Measurements from ENCODE around the gene ZNRF1. TPM values are rescaled to one million over a fixed set of nuclear protein-coding genes. Genes with fewer than 3 reads are reported as not detected.

The ZNRF1 gene
- total and polyA plus RNA-seq, 2 of the 4 experiments (the other 2 are of a cell fraction), result 8.2 to 20.7 TPM

GRCh38 chr16:75121949-75122568 lies 123.2 kb downstream of the ZNRF1 start:
- peaks cover 4% of the 10 kb centered on the region for H3K9me3 ChIP-seq (ENCODE audit: control insufficient read depth, insufficient read depth, low read length)
- no peak overlapping the region for H2AFZ ChIP-seq (replicated peaks; ENCODE audit: low read length, poor library complexity)
- no peak overlapping the region for H3K4me2 ChIP-seq (ENCODE audit: low read depth, low read length)
- H3K27ac ChIP-seq (ENCODE audit: insufficient read depth, low read length), result no peak overlapping the region
- no peak overlapping the region for H3K56ac ChIP-seq (ENCODE audit: extremely low read depth, insufficient read depth, low read length)
- H4K91ac ChIP-seq (ENCODE audit: insufficient read depth, low read depth, low read length), result no peak overlapping the region
- no peak overlapping the region for H3K18ac ChIP-seq (ENCODE audit: low read depth, low read length)
- no peaks in the 10 kb centered on the region for H3K36me3 ChIP-seq (ENCODE audit: control insufficient read depth, insufficient read depth, low read length)
- no peak overlapping the region for H2AK9ac ChIP-seq (replicated peaks; ENCODE audit: low read depth, low read length, poor library complexity)
- no peak overlapping the region for H2BK20ac ChIP-seq (ENCODE audit: low read depth, low read length)
- dilution Hi-C loops (cut with HindIII; ENCODE audit: low sequenced_read_pairs, unreplicated experiment), result no loop called here
- intact Hi-C loops (cut with micrococcal nuclease), result no loop called here
- POLR2A ChIA-PET (ENCODE audit: unreplicated experiment), result interaction anchor here (0.5 kb wide), 1 partner anchor 178 kb away, joined by 3 read pairs; no protein-coding TSS in a partner anchor
- 89% methylated on average over 3 of the region's 6 CpGs; no CpG with 5 or more reads in 1 of the 2 experiments for WGBS, 2 experiments (ENCODE audit: extremely low coverage in 2 of 2, insufficient read length in 1 of 2)
- no peak for ATAC-seq (ENCODE audit: low read depth)
- no peak overlapping the region for H2AK5ac ChIP-seq (ENCODE audit: low read depth, low read length)
- H3K14ac ChIP-seq (replicated peaks; ENCODE audit: low read depth, low read length), result no peak overlapping the region
- no peak overlapping the region for H2BK15ac ChIP-seq (ENCODE audit: low read depth, low read length)
- DNase-seq, result no peak
- H2BK5ac ChIP-seq (ENCODE audit: low read depth, low read length, poor library complexity, severe bottlenecking), result no peak overlapping the region
- no peak overlapping the region for H3K23ac ChIP-seq (ENCODE audit: low read depth, low read length)
- TF ChIP-seq MAZ (IDR thresholded peaks at IDR 0.05; ENCODE audit: borderline replicate concordance, low read depth, low read length) (no peak), NFE2L2 (IDR thresholded peaks at IDR 0.05; ENCODE audit: low read depth, low read length) (no peak), MAFK (IDR thresholded peaks at IDR 0.05; ENCODE audit: low read depth, low read length) (no peak), MXI1 (IDR thresholded peaks at IDR 0.05; ENCODE audit: borderline replicate concordance, low read depth, low read length) (no peak)
- H3K9me1 ChIP-seq (ENCODE audit: insufficient read depth, low read length), result no peaks in the 10 kb centered on the region
- no peaks in the 10 kb centered on the region for H3K79me1 ChIP-seq (ENCODE audit: low read depth in 1 of 2, low read length in 2 of 2)
- no peaks in the 10 kb centered on the region for H3K4me1 ChIP-seq (ENCODE audit: control insufficient read depth, insufficient read depth, low read length)
- H3K27me3 ChIP-seq (ENCODE audit: control insufficient read depth, insufficient read depth, low read length), result no peaks in the 10 kb centered on the region
- no peak overlapping the region for H4K5ac ChIP-seq (ENCODE audit: low read depth, low read length)
- no peak overlapping the region for H3K4ac ChIP-seq (ENCODE audit: low read depth, low read length)
- CTCF ChIA-PET, result interaction anchor here (1.8 kb wide), 1 partner anchor 11 kb away, joined by 7 read pairs; no protein-coding TSS in a partner anchor
- no peaks in the 10 kb centered on the region for H4K20me1 ChIP-seq (ENCODE audit: insufficient read depth, low read length)
- no peak overlapping the region for H4K8ac ChIP-seq (ENCODE audit: low read depth in 2 of 2, low read length in 2 of 2)
- H2BK120ac ChIP-seq (ENCODE audit: low read depth, low read length), result no peak overlapping the region
- H3K9ac ChIP-seq (ENCODE audit: low read depth, low read length), result no peak overlapping the region
- H3K4me3 ChIP-seq (ENCODE audit: insufficient read depth, low read depth, low read length), result no peak overlapping the region
- in situ Hi-C loops (cut with MboI; ENCODE audit: low sequenced_read_pairs), result no loop called here
- BruUV-seq (replicated peaks), result no TSS peak
